Thyroid gland (tissue), 4 donors: Measurements from ENCODE around the gene WWTR1.

Experiments used
- POLR2A ChIP-seq, 2 donors: fragments of 450-650 bp; IDR thresholded peaks; one replicate each; pipeline ENCODE4 v1.6.1; 2017; ENCODE audit warnings: antibody characterized with exemption in 2 of 2, mild to moderate bottlenecking in 2 of 2, moderate library complexity in 1 of 2
- TF ChIP-seq, protein P1 (sequence below), 6 experiments: fragments of 200-600 bp in 3 of 6; fragments of 450-650 bp in 3 of 6; sonication (generic) in 3 of 6; IDR thresholded peaks; one replicate each; pipeline ENCODE4 v1.5.1; 2016 to 2019; ENCODE audit warnings: antibody characterized with exemption in 6 of 6, mild to moderate bottlenecking in 2 of 6, inconsistent platforms in 1 of 6, moderate library complexity in 1 of 6

- no peak for TF ChIP-seq POLR2A (IDR thresholded peaks at IDR 0.05)
- TF ChIP-seq, protein P1, sequence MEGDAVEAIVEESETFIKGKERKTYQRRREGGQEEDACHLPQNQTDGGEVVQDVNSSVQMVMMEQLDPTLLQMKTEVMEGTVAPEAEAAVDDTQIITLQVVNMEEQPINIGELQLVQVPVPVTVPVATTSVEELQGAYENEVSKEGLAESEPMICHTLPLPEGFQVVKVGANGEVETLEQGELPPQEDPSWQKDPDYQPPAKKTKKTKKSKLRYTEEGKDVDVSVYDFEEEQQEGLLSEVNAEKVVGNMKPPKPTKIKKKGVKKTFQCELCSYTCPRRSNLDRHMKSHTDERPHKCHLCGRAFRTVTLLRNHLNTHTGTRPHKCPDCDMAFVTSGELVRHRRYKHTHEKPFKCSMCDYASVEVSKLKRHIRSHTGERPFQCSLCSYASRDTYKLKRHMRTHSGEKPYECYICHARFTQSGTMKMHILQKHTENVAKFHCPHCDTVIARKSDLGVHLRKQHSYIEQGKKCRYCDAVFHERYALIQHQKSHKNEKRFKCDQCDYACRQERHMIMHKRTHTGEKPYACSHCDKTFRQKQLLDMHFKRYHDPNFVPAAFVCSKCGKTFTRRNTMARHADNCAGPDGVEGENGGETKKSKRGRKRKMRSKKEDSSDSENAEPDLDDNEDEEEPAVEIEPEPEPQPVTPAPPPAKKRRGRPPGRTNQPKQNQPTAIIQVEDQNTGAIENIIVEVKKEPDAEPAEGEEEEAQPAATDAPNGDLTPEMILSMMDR (IDR thresholded peaks at IDR 0.05), result no peak
These were observed 75.4 kb downstream of the WWTR1 start for GRCh38 chr3:149582395-149582794.
